ENCODE data around the gene KRCC1. TPM values are rescaled to one million over a fixed set of nuclear protein-coding genes. Genes with fewer than 3 reads are reported as not detected.

Gene KRCC1
- total and polyA plus RNA-seq, 10 donors: 20.4 to 42.3 (median 27.8) TPM

DNA sequence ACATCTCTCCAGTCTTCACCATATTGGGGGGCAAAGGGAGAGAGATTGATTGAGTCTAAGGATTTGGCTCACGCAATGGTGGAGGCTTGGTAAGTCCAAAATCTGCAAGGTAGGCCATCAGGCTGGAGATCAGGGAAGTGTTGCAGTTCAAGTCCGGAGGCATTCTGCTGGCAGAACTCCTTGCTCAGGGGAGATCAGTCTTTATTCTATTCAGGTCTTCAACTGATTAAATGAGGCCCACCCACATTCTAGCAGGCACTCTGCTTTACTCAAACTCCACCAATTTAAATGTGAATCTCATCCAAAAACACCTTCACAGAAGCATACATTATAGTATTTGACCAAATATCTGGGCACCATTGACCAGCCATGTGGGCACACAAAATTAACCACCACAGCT, 33.4 kb upstream of the KRCC1 start:
- WGBS, 5 donors: 86 to 100% (median 95%) methylated on average over 2 of the region's 2 CpGs
- Histone ChIP-seq H3K4me1 (peaks cover 0 to 13% (median 0%) of the 10 kb centered on the region in 6 donors), H3K27ac (no peak overlapping the region), H3K27me3 (replicated peaks in 1 of 7) (no peaks in the 10 kb centered on the region), H3K36me3 (no peaks in the 10 kb centered on the region), H3K4me3 (no peak overlapping the region), H3K9me3 (no peaks in the 10 kb centered on the region)
- DNase-seq: no peak
- TF ChIP-seq POLR2A (IDR thresholded peaks at IDR 0.05) (no peak), POLR2AphosphoS5 (IDR thresholded peaks at IDR 0.05) (no peak)
- TF ChIP-seq, protein P1, sequence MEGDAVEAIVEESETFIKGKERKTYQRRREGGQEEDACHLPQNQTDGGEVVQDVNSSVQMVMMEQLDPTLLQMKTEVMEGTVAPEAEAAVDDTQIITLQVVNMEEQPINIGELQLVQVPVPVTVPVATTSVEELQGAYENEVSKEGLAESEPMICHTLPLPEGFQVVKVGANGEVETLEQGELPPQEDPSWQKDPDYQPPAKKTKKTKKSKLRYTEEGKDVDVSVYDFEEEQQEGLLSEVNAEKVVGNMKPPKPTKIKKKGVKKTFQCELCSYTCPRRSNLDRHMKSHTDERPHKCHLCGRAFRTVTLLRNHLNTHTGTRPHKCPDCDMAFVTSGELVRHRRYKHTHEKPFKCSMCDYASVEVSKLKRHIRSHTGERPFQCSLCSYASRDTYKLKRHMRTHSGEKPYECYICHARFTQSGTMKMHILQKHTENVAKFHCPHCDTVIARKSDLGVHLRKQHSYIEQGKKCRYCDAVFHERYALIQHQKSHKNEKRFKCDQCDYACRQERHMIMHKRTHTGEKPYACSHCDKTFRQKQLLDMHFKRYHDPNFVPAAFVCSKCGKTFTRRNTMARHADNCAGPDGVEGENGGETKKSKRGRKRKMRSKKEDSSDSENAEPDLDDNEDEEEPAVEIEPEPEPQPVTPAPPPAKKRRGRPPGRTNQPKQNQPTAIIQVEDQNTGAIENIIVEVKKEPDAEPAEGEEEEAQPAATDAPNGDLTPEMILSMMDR (IDR thresholded peaks at IDR 0.05 in 8 of 11, conservative IDR thresholded peaks at IDR 0.05 in 3 of 11): no peak
- intact Hi-C loops (cut with DNase I; ENCODE audit: low total_unique reads): no loop called here

DNA sequence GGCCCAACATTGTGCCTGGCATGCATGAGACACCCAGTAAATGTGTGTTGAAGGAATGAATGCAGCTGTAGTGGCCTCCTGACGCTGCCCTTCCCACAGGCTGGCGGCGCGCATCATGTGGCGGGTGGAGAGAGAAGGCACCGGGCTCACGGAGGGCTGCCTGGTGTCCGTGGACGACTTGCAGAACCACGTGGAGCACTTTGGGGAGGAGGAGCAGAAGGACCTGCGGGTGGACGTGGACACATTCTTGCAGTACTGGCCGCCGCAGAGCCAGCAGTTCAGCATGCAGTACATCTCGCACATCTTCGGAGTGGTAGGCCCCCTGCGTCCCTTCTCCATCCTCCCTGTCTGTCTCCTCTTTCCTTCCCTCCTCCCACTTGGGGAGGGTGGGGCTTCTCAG, 32.2 kb upstream of the KRCC1 start:
- Histone ChIP-seq H3K4me1 (peaks cover 0 to 13% (median 0%) of the 10 kb centered on the region in 6 donors), H3K4me3 (no peak overlapping the region), H3K9me3 (no peaks in the 10 kb centered on the region), H3K27me3 (replicated peaks in 1 of 7) (no peaks in the 10 kb centered on the region), H3K36me3 (no peaks in the 10 kb centered on the region), H3K27ac (no peak overlapping the region)
- no peak for TF ChIP-seq POLR2A (IDR thresholded peaks at IDR 0.05)
- no peak for TF ChIP-seq POLR2AphosphoS5 (IDR thresholded peaks at IDR 0.05)
- TF ChIP-seq, protein P1 (IDR thresholded peaks at IDR 0.05 in 8 of 11, conservative IDR thresholded peaks at IDR 0.05 in 3 of 11): no peak
- intact Hi-C loops (cut with DNase I; ENCODE audit: low total_unique reads): no loop called here
- WGBS, 5 donors: 89 to 95% (median 93%) methylated on average over 17 of the region's 17 CpGs
- no peak for DNase-seq

DNA sequence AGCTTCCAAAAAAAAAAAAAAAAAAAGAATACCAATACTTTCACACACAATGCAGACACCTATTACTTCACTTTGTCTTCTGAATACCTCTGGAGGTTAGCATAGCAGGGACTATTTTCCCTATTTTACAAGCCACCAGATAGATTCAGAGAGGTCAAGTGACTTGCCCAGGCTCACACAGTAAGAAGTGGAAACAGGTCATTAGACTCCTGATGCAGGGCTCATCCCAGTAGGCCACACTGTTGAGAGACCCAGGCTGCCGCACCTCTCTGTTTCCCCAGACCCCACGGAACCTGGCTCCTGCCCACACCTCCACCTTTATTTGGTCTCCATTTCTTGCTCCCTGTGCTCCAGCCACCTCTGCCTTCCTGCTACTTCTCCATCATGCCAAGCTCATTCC, 31.5 kb upstream of the KRCC1 start:
- DNase-seq: no peak
- peaks cover 0 to 13% (median 0%) of the 10 kb centered on the region in 6 donors for H3K4me1 ChIP-seq
- no peak overlapping the region for H3K27ac ChIP-seq
- 90 to 98% (median 93%) methylated on average over 2 of the region's 2 CpGs for WGBS, 5 donors
- no peak for TF ChIP-seq POLR2A (IDR thresholded peaks at IDR 0.05)
- TF ChIP-seq POLR2AphosphoS5 (IDR thresholded peaks at IDR 0.05): no peak
- TF ChIP-seq, protein P1 (IDR thresholded peaks at IDR 0.05 in 8 of 11, conservative IDR thresholded peaks at IDR 0.05 in 3 of 11): no peak
- no peaks in the 10 kb centered on the region for H3K36me3 ChIP-seq
- no peaks in the 10 kb centered on the region for H3K27me3 ChIP-seq (replicated peaks in 1 of 7)
- H3K9me3 ChIP-seq: no peaks in the 10 kb centered on the region
- no peak overlapping the region for H3K4me3 ChIP-seq
- intact Hi-C loops (cut with DNase I; ENCODE audit: low total_unique reads): no loop called here

DNA sequence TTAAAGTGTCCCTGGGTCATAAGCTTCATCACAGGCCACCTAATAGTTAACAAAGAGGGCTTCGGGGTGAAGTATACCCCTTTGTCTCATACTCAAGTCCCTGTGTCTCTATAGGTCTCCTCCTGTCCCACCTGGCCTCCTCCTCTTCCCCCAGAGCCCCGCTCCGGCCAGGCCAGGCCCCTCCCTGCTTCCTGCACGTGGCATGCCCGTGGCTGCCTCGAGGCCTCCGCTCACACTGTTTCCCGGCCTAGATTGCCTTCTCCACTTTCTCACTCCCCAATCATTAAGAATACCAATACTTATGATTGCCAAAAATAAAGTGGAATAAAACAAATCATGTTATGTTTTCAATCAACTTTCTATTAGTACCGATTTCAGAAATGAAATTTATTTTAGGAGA, 30.8 kb upstream of the KRCC1 start:
- WGBS, 5 donors: 71 to 89% (median 82%) methylated on average over 9 of the region's 9 CpGs
- H3K27ac ChIP-seq: no peak overlapping the region
- no peaks in the 10 kb centered on the region for H3K9me3 ChIP-seq
- H3K4me3 ChIP-seq: no peak overlapping the region
- DNase-seq: no peak
- H3K36me3 ChIP-seq: no peaks in the 10 kb centered on the region
- H3K4me1 ChIP-seq: peaks cover 0 to 13% (median 0%) of the 10 kb centered on the region in 6 donors
- TF ChIP-seq POLR2AphosphoS5 (IDR thresholded peaks at IDR 0.05): no peak
- no peak for TF ChIP-seq POLR2A (IDR thresholded peaks at IDR 0.05)
- TF ChIP-seq, protein P1 (IDR thresholded peaks at IDR 0.05 in 8 of 11, conservative IDR thresholded peaks at IDR 0.05 in 3 of 11): no peak
- H3K27me3 ChIP-seq (replicated peaks in 1 of 7): no peaks in the 10 kb centered on the region
- intact Hi-C loops (cut with DNase I; ENCODE audit: low total_unique reads): no loop called here
